Measurements from ENCODE around the gene COX7B2.

Gene COX7B2

GRCh38 chr4:46909078-46909477 is at the start of gene COX7B2:
Gene COX7B2 (minus strand): TSS chr4:46909245. CDS start chr4:46735192, 174,053 bp downstream.
- peak; percentile 14 for DNase-seq

- no peak for DNase-seq
These were observed 47.4 kb upstream of the COX7B2 start for GRCh38 chr4:46956451-46956850.

GRCh38 chr4:46955601-46956000 is 46.6 kb upstream of the COX7B2 start:
- no peak for DNase-seq

GRCh38 chr4:46954643-46955042 is 45.6 kb upstream of the COX7B2 start:
- DNase-seq: no peak

- DNase-seq: no peak
These were observed 44.5 kb upstream of the COX7B2 start for GRCh38 chr4:46953564-46953963.

- no peak for DNase-seq
These were observed 43.4 kb upstream of the COX7B2 start for GRCh38 chr4:46952451-46952850.

GRCh38 chr4:46950826-46951225 is 41.8 kb upstream of the COX7B2 start:
- DNase-seq: no peak

GRCh38 chr4:46949822-46950221 is 40.8 kb upstream of the COX7B2 start:
- no peak for DNase-seq

- DNase-seq: no peak
These were observed 38.5 kb upstream of the COX7B2 start for GRCh38 chr4:46947541-46947940.

GRCh38 chr4:46946919-46947536 is 38.0 kb upstream of the COX7B2 start:
- DNase-seq: no peak

GRCh38 chr4:46945062-46945461 is 36.0 kb upstream of the COX7B2 start:
- DNase-seq: no peak

GRCh38 chr4:46944345-46944744 is 35.3 kb upstream of the COX7B2 start:
- DNase-seq: no peak

GRCh38 chr4:46937493-46937892 is 28.4 kb upstream of the COX7B2 start:
- no peak for DNase-seq

- no peak for DNase-seq
These were observed 25.7 kb upstream of the COX7B2 start for GRCh38 chr4:46934726-46935125.

- no peak for DNase-seq
These were observed 24.6 kb upstream of the COX7B2 start for GRCh38 chr4:46933686-46934085.

GRCh38 chr4:46931981-46932380 is 22.9 kb upstream of the COX7B2 start:
- DNase-seq: no peak

GRCh38 chr4:46930891-46931290 is 21.8 kb upstream of the COX7B2 start:
- no peak for DNase-seq

GRCh38 chr4:46927201-46927600 is 18.2 kb upstream of the COX7B2 start:
- DNase-seq: no peak

- DNase-seq: no peak
These were observed 15.9 kb upstream of the COX7B2 start for GRCh38 chr4:46924789-46925529.

GRCh38 chr4:46922205-46922604 is 13.2 kb upstream of the COX7B2 start:
- no peak for DNase-seq

- DNase-seq: no peak
These were observed 897 bp downstream of the COX7B2 start for GRCh38 chr4:46908148-46908547.

GRCh38 chr4:46900082-46900481 is 9.0 kb downstream of the COX7B2 start:
- no peak for DNase-seq

- DNase-seq: no peak
These were observed 14.2 kb downstream of the COX7B2 start for GRCh38 chr4:46894826-46895225.

GRCh38 chr4:46890056-46890455 is 19.0 kb downstream of the COX7B2 start:
- DNase-seq: no peak

GRCh38 chr4:46889410-46889809 is 19.6 kb downstream of the COX7B2 start:
- no peak for DNase-seq
